GM12878 (cell line): ENCODE measurements around the gene NRN1L. TPM values are rescaled to one million over a fixed set of nuclear protein-coding genes. Genes with fewer than 3 reads are reported as not detected.

Experiments used
- BCLAF1 ChIP-seq: fragments of 450-650 bp; IDR thresholded peaks from 2 replicates; pipeline ENCODE4 v1.6.1; 2017; ENCODE audit warnings: antibody characterized with exemption, mild to moderate bottlenecking, moderate library complexity
- BRCA1 ChIP-seq: IDR thresholded peaks from 2 replicates; pipeline ENCODE4 v1.6.1; 2011; ENCODE audit warnings: low read depth, low read length, improper control_type of control experiment
- ESRRA ChIP-seq: IDR thresholded peaks from 2 replicates; pipeline ENCODE4 v1.6.1; 2012; ENCODE audit warnings: mild to moderate bottlenecking, low read length, improper control_type of control experiment
- HSF1 ChIP-seq: fragments of 150-350 bp; IDR thresholded peaks from 2 replicates; pipeline ENCODE4 v1.6.1; 2014; ENCODE audit warnings: mild to moderate bottlenecking, low read depth, low read length
- KDM1A ChIP-seq: fragments of 200-600 bp; sonication (generic); IDR thresholded peaks from 2 replicates; pipeline ENCODE4 v1.6.1; 2016; ENCODE audit warnings: borderline replicate concordance
- MAX ChIP-seq: IDR thresholded peaks from 2 replicates; pipeline ENCODE4 v1.6.1; 2012; ENCODE audit warnings: low read depth, low read length, improper control_type of control experiment
- MTA3 ChIP-seq: IDR thresholded peaks from 2 replicates; pipeline ENCODE4 v1.6.1; 2012; ENCODE audit warnings: low read length, inconsistent platforms, borderline replicate concordance
- NRF1 ChIP-seq: conservative IDR thresholded peaks from 2 replicates; pipeline ENCODE4 v1.6.1; 2011; ENCODE audit warnings: mild to moderate bottlenecking, low read depth, low read length, improper control_type of control experiment
- PAX8 ChIP-seq: fragments of 450-650 bp; IDR thresholded peaks from 2 replicates; pipeline ENCODE4 v1.6.1; 2017; ENCODE audit warnings: mild to moderate bottlenecking, moderate library complexity
- PML ChIP-seq: IDR thresholded peaks from 2 replicates; pipeline ENCODE4 v1.6.1; 2012; ENCODE audit warnings: low read length, inconsistent platforms
- POLR2A ChIP-seq: IDR thresholded peaks from 2 replicates; pipeline ENCODE4 v1.6.1; 2011; ENCODE audit warnings: low read depth, mild to moderate bottlenecking, low read length
- POLR2AphosphoS5 ChIP-seq: IDR thresholded peaks from 2 replicates; pipeline ENCODE4 v1.6.1; 2011; ENCODE audit warnings: mild to moderate bottlenecking, low read length, inconsistent platforms
- RELA ChIP-seq: fragments of 450-650 bp; IDR thresholded peaks from 2 replicates; pipeline ENCODE4 v1.8.0; 2014; ENCODE audit warnings: borderline replicate concordance; ENCODE audit not compliant: partially characterized antibody
- TCF12 ChIP-seq: IDR thresholded peaks from 2 replicates; pipeline ENCODE4 v1.6.1; 2011; ENCODE audit warnings: low read depth, mild to moderate bottlenecking, low read length
- YY1 ChIP-seq: IDR thresholded peaks from 2 replicates; pipeline ENCODE4 v1.6.1; 2011; ENCODE audit warnings: low read depth, mild to moderate bottlenecking, low read length
- ZBTB11 ChIP-seq: fragments of 450-650 bp; formaldehyde crosslinking; IDR thresholded peaks from 2 replicates; pipeline ENCODE4 v1.5.0; 2022; ENCODE audit warnings: mild to moderate bottlenecking, missing genetic modification characterization
- ZNF24 ChIP-seq: fragments of 450-650 bp; IDR thresholded peaks from 2 replicates; pipeline ENCODE4 v1.6.1; 2017; ENCODE audit warnings: antibody characterized with exemption, mild to moderate bottlenecking
- ZNF274 ChIP-seq: IDR thresholded peaks from one replicate; pipeline ENCODE4 v1.8.0; 2011; ENCODE audit not compliant: insufficient read length, insufficient read depth
- polyA plus RNA-seq, 11 experiments: library from polyadenylated mRNA; depleted of rRNA in 4 of 11; unstranded in 6 of 11; stranded (reverse) in 5 of 11; fragments of >200 nt; fragmentation: Nextera tagmentation in 4 of 11; fragmentation: Illumina TruSeq in 1 of 11; extraction: Ambion mirVana in 4 of 11; extraction: Trizol in 1 of 11; gene quantifications; 1 replicate in 1 of 11; 2 replicates in 10 of 11; pipeline versions ENCODE4 v1.2.1 to v1.2.3, GENCODE V29; 2011 to 2016; ENCODE audit warnings: inconsistent platforms in 2 of 11, missing spikeins in 2 of 11, low read depth in 1 of 11
- total RNA-seq, 4 experiments: library from RNA; depleted of rRNA in 3 of 4; stranded (reverse); fragments of >200 nt in 3 of 4; fragmentation: Illumina TruSeq in 1 of 4; extraction: Trizol in 1 of 4; gene quantifications; 2 replicates each; pipeline versions ENCODE4 v1.2.1 to v1.2.3, GENCODE V29; 2013 to 2021
- TF ChIP-seq, protein P1 (sequence below): IDR thresholded peaks from 2 replicates; pipeline ENCODE4 v1.6.1; 2011; ENCODE audit warnings: borderline replicate concordance, low read depth, mild to moderate bottlenecking, moderate library complexity, mixed read lengths, low read length; ENCODE audit not compliant: insufficient read depth; ENCODE audit errors: extremely low read length

NRN1L gene
- total and polyA plus RNA-seq, 10 of the 15 experiments (the other 5 are each of a cell fraction or from before 2014, with no cell fraction given), result 0.11 to 0.99 (median 0.28) TPM; not detected in 3

- TF ChIP-seq BCLAF1 (no peak), ZNF274 (no peak), POLR2AphosphoS5 (peak; percentile 57; the same call in 1 of the 2 replicates), RELA (no peak), NRF1 (no peak), ESRRA (no peak), MTA3 (0 out of 2 replicates have a peak, but pooled peaks have one; percentile 14), TCF12 (no peak), ZBTB11 (no peak), HSF1 (no peak), PAX8 (no peak), ZNF24 (no peak), MAX (no peak), KDM1A (no peak), YY1 (peak; percentile 56; the same call in 1 of the 2 replicates), PML (no peak), BRCA1 (no peak), POLR2A (peak; percentile 47)
- TF ChIP-seq, protein P1, sequence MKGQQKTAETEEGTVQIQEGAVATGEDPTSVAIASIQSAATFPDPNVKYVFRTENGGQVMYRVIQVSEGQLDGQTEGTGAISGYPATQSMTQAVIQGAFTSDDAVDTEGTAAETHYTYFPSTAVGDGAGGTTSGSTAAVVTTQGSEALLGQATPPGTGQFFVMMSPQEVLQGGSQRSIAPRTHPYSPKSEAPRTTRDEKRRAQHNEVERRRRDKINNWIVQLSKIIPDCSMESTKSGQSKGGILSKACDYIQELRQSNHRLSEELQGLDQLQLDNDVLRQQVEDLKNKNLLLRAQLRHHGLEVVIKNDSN, result no peak
Measured at GRCh38 chr16:67930678-67931211, 46.1 kb downstream of the NRN1L start (continued).
